SK-N-SH treated with all-trans-retinoic acid at 6 μM for 48 hours (cell line): ENCODE data around the gene ATP8A2.

Experiments used
- ESRRG ChIP-seq: fragments of 250-450 bp; sonication (Bioruptor Pico); IDR thresholded peaks from 2 replicates; pipeline ENCODE4 v1.6.1; 2021; ENCODE audit warnings: mild to moderate bottlenecking
- GLIS3 ChIP-seq: fragments of 250-450 bp; sonication (Bioruptor Pico); IDR thresholded peaks from 2 replicates; pipeline ENCODE4 v1.5.0; 2020; ENCODE audit warnings: mild to moderate bottlenecking, moderate library complexity
- PATZ1 ChIP-seq: fragments of 250-450 bp; sonication (Bioruptor Pico); IDR thresholded peaks from 2 replicates; pipeline ENCODE4 v1.8.0; 2020; ENCODE audit warnings: mild to moderate bottlenecking, moderate library complexity, borderline replicate concordance
- POU6F1 ChIP-seq: fragments of 250-450 bp; sonication (Bioruptor Pico); IDR thresholded peaks from 2 replicates; pipeline ENCODE4 v1.8.0; 2021; ENCODE audit warnings: low read depth, mild to moderate bottlenecking, moderate library complexity, borderline replicate concordance
- TCF4 ChIP-seq: fragments of 250-450 bp; sonication (Bioruptor Pico); IDR thresholded peaks from 2 replicates; pipeline ENCODE4 v1.8.0; 2021; ENCODE audit warnings: mild to moderate bottlenecking, moderate library complexity, borderline replicate concordance
- TOX ChIP-seq: fragments of 250-450 bp; sonication (Bioruptor Pico); IDR thresholded peaks from 2 replicates; pipeline ENCODE4 v1.8.0; 2021; ENCODE audit warnings: mild to moderate bottlenecking, moderate library complexity, borderline replicate concordance
- ZFP30 ChIP-seq: fragments of 450-650 bp; formaldehyde crosslinking; IDR thresholded peaks from 2 replicates; pipeline ENCODE4 v1.5.0; 2022; ENCODE audit warnings: mild to moderate bottlenecking, moderate library complexity
- ZNF565 ChIP-seq: fragments of 450-650 bp; formaldehyde crosslinking; conservative IDR thresholded peaks from 2 replicates; pipeline ENCODE4 v1.5.0; 2020; ENCODE audit warnings: low read depth, mild to moderate bottlenecking, moderate library complexity

GRCh38 chr13:26010487-26011207, 638.9 kb downstream of the ATP8A2 start:
- TF ChIP-seq TCF4 (no peak), PATZ1 (CRISPR knock-in tag) (no peak), TOX (CRISPR knock-in tag) (no peak), GLIS3 (no peak), ZNF565 (no peak), ZFP30 (no peak), POU6F1 (CRISPR knock-in tag) (no peak), ESRRG (CRISPR knock-in tag) (no peak)
